ENCODE results near the gene POC1A. TPM values are rescaled to one million over a fixed set of nuclear protein-coding genes. Genes with fewer than 3 reads are reported as not detected.

The POC1A gene
- total RNA-seq, 1 experiment from 2014 or later, result 27.1 TPM

GRCh38 chr3:52120556-52121463, 33.4 kb downstream of the POC1A start:
- no peak for DNase-seq
- Histone ChIP-seq H3K9me3 (replicated peaks) (no peaks in the 10 kb centered on the region), H3K4me1 (no peaks in the 10 kb centered on the region), H3K27me3 (no peaks in the 10 kb centered on the region), H3K36me3 (peaks cover 36% of the 10 kb centered on the region), H3K4me3 (no peak overlapping the region), H3K27ac (no peak overlapping the region)

- no peak for DNase-seq
Measured at GRCh38 chr3:52119826-52120225, 34.4 kb downstream of the POC1A start.

GRCh38 chr3:52119099-52119498, 35.1 kb downstream of the POC1A start:
- DNase-seq, result no peak
- no peak overlapping the region for H3K4me3 ChIP-seq
- no peaks in the 10 kb centered on the region for H3K9me3 ChIP-seq (replicated peaks)
- peaks cover 31% of the 10 kb centered on the region for H3K36me3 ChIP-seq
- no peak overlapping the region for H3K27ac ChIP-seq
- no peaks in the 10 kb centered on the region for H3K27me3 ChIP-seq
- H3K4me1 ChIP-seq, result no peaks in the 10 kb centered on the region

More at GRCh38 chr3:52119826-52120225, 34.4 kb downstream of the POC1A start:
- Histone ChIP-seq H3K4me1 (no peaks in the 10 kb centered on the region), H3K27me3 (no peaks in the 10 kb centered on the region), H3K9me3 (replicated peaks) (no peaks in the 10 kb centered on the region), H3K27ac (no peak overlapping the region), H3K4me3 (no peak overlapping the region), H3K36me3 (peaks cover 33% of the 10 kb centered on the region)

GRCh38 chr3:52118156-52118875, 35.9 kb downstream of the POC1A start:
- Histone ChIP-seq H3K27ac (no peak overlapping the region), H3K27me3 (no peaks in the 10 kb centered on the region), H3K36me3 (peaks cover 26% of the 10 kb centered on the region), H3K9me3 (replicated peaks) (no peaks in the 10 kb centered on the region), H3K4me3 (no peak overlapping the region), H3K4me1 (no peaks in the 10 kb centered on the region)
- DNase-seq, result no peak

- no peaks in the 10 kb centered on the region for H3K27me3 ChIP-seq
- H3K9me3 ChIP-seq (replicated peaks), result no peaks in the 10 kb centered on the region
- no peak for DNase-seq
- no peaks in the 10 kb centered on the region for H3K4me1 ChIP-seq
- no peak overlapping the region for H3K4me3 ChIP-seq
- H3K36me3 ChIP-seq, result peaks cover 21% of the 10 kb centered on the region; the same call in 1 of the 2 replicates
- no peak overlapping the region for H3K27ac ChIP-seq
Measured at GRCh38 chr3:52117537-52117936, 36.7 kb downstream of the POC1A start.

GRCh38 chr3:52112056-52112455, 42.2 kb downstream of the POC1A start:
- Histone ChIP-seq H3K4me3 (no peak overlapping the region), H3K4me1 (no peaks in the 10 kb centered on the region), H3K9me3 (replicated peaks) (no peaks in the 10 kb centered on the region), H3K27me3 (no peaks in the 10 kb centered on the region), H3K27ac (no peak overlapping the region), H3K36me3 (peaks cover 3% of the 10 kb centered on the region; the same call in 1 of the 2 replicates)
- no peak for DNase-seq

GRCh38 chr3:52110502-52110901, 43.7 kb downstream of the POC1A start:
- Histone ChIP-seq H3K4me1 (no peaks in the 10 kb centered on the region), H3K9me3 (replicated peaks) (no peaks in the 10 kb centered on the region), H3K27ac (no peak overlapping the region), H3K27me3 (no peaks in the 10 kb centered on the region), H3K36me3 (no peaks in the 10 kb centered on the region), H3K4me3 (no peak overlapping the region)
- no peak for DNase-seq

- Histone ChIP-seq H3K4me3 (no peak overlapping the region), H3K27ac (no peak overlapping the region), H3K36me3 (no peaks in the 10 kb centered on the region), H3K4me1 (no peaks in the 10 kb centered on the region), H3K27me3 (no peaks in the 10 kb centered on the region), H3K9me3 (replicated peaks) (no peaks in the 10 kb centered on the region)
- DNase-seq, result no peak
Measured at GRCh38 chr3:52109611-52110301, 44.5 kb downstream of the POC1A start.

GRCh38 chr3:52108302-52109232, 45.7 kb downstream of the POC1A start:
- Histone ChIP-seq H3K36me3 (peaks cover 9% of the 10 kb centered on the region; the same call in 1 of the 2 replicates), H3K9me3 (replicated peaks) (no peaks in the 10 kb centered on the region), H3K4me1 (no peaks in the 10 kb centered on the region), H3K4me3 (no peak overlapping the region), H3K27me3 (no peaks in the 10 kb centered on the region), H3K27ac (no peak overlapping the region)
- peak; percentile 30 to 44 for DNase-seq

GRCh38 chr3:52106951-52107611, 47.1 kb downstream of the POC1A start:
- Histone ChIP-seq H3K27me3 (no peaks in the 10 kb centered on the region), H3K4me3 (no peak overlapping the region), H3K9me3 (replicated peaks) (no peaks in the 10 kb centered on the region), H3K27ac (no peak overlapping the region), H3K4me1 (no peaks in the 10 kb centered on the region), H3K36me3 (peaks cover 19% of the 10 kb centered on the region)
- DNase-seq, result no peak

GRCh38 chr3:52104684-52105640, 49.3 kb downstream of the POC1A start:
- no peaks in the 10 kb centered on the region for H3K27me3 ChIP-seq
- no peak for DNase-seq
- no peaks in the 10 kb centered on the region for H3K4me1 ChIP-seq
- H3K4me3 ChIP-seq, result no peak overlapping the region
- H3K9me3 ChIP-seq (replicated peaks), result peaks cover 6% of the 10 kb centered on the region
- no peak overlapping the region for H3K27ac ChIP-seq
- H3K36me3 ChIP-seq, result peaks cover 30% of the 10 kb centered on the region

GRCh38 chr3:52102934-52103333, 51.3 kb downstream of the POC1A start:
- DNase-seq, result no peak
- Histone ChIP-seq H3K36me3 (peaks cover 33% of the 10 kb centered on the region), H3K27me3 (no peaks in the 10 kb centered on the region), H3K4me3 (no peak overlapping the region), H3K9me3 (replicated peaks) (peaks cover 6% of the 10 kb centered on the region), H3K27ac (no peak overlapping the region), H3K4me1 (no peaks in the 10 kb centered on the region)

- peaks cover 30% of the 10 kb centered on the region for H3K36me3 ChIP-seq
- peaks cover 6% of the 10 kb centered on the region for H3K9me3 ChIP-seq (replicated peaks)
- H3K4me3 ChIP-seq, result no peak overlapping the region
- DNase-seq, result no peak
- H3K27ac ChIP-seq, result no peak overlapping the region
- no peaks in the 10 kb centered on the region for H3K27me3 ChIP-seq
- H3K4me1 ChIP-seq, result peaks cover 3% of the 10 kb centered on the region
Measured at GRCh38 chr3:52099001-52099401, 55.2 kb downstream of the POC1A start.

All from SJCRH30 (cell line).